Fibroblast of villous mesenchyme (primary cell): ENCODE data around the gene PDLIM4. TPM values are rescaled to one million over a fixed set of nuclear protein-coding genes. Genes with fewer than 3 reads are reported as not detected.

Source experiments
- DNase-seq: peaks from one replicate; pipeline ENCODE4 v3.0.0-alpha.2; 2010; ENCODE audit warnings: low read depth
- H3K4me3 ChIP-seq: 2 replicates; pipeline ENCODE4 v1.5.1; 2011; ENCODE audit warnings: low read depth, mild to moderate bottlenecking, low read length
- CTCF ChIP-seq: IDR thresholded peaks from 2 replicates; pipeline ENCODE4 v1.5.1; 2012; ENCODE audit warnings: low read depth, mild to moderate bottlenecking, low read length; ENCODE audit not compliant: insufficient read depth
- total RNA-seq: library from RNA; depleted of rRNA; stranded (reverse); fragments of >200 nt; gene quantifications from 2 replicates; pipeline ENCODE4 v1.2.3, GENCODE V29; 2012

Gene PDLIM4
- total RNA-seq, 1 donor: 97.2 TPM

GRCh38 chr5:132233081-132233480, 24.4 kb upstream of the PDLIM4 start:
- TF ChIP-seq CTCF: no peak
- no peak overlapping the region for H3K4me3 ChIP-seq
- no peak for DNase-seq

DNA sequence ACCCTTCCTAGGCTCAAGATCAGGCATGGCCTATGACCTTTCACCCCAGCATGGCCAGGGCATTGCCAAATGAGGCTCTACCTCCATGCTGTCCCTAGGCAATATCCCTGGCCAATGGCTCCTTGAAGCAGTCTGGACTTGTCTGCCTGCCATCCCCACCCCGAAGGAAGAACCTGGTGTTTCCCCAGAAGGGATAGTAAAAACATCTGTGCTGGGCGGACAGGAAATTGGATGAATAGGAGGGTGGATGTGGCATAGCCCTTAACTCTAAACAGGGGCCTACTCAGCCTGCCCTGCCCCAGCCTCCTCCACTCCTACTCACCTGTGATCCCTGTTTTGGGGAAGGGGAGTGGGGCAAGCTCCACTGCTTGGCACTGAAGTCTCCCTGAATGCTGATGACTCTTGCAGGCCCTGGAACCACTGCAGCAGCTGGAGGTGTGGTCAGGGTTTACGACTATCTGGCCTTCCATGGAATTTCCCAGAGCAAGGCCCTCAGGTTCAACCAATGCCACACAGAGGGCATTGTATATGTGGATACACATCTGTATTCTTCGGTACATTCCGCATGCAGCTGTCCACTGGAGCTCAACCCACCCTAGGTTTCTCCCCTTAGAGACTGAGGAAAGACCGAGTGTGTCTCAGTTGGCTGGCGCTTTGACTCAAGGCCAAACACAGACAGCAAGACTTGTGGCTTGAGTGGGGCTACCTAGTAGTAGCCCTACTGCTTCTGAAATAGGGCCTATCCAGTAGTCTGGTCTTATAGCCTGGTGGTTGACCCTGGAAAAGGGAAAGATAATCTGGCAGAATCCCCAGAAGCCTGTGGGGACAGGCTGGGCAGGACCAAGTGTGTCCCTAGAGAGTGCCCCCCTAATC, 23.4 kb upstream of the PDLIM4 start:
- DNase-seq: no peak
- TF ChIP-seq CTCF: no peak

DNA sequence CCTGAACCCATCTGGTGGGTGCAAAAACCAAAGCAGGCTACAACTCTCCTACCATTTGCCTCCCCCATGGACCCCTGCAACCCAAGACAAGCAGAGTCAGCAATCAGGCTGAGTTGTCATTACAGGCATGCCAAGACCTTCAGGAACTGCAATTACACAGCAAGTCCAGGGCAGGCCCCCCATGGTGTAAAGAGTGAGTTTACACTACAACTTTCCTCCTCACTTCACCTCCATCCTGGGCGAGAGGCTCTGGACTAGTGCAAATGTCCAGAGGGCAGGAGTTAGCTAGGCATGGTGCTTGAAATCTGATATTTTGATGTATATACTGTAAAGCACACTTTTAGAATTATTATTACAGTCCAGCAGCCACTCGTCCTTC, 22.8 kb upstream of the PDLIM4 start:
- no peak for TF ChIP-seq CTCF
- no peak overlapping the region for H3K4me3 ChIP-seq
- no peak for DNase-seq

More for the DNA sequence above, 23.4 kb upstream of the PDLIM4 start:
- no peak overlapping the region for H3K4me3 ChIP-seq

DNA sequence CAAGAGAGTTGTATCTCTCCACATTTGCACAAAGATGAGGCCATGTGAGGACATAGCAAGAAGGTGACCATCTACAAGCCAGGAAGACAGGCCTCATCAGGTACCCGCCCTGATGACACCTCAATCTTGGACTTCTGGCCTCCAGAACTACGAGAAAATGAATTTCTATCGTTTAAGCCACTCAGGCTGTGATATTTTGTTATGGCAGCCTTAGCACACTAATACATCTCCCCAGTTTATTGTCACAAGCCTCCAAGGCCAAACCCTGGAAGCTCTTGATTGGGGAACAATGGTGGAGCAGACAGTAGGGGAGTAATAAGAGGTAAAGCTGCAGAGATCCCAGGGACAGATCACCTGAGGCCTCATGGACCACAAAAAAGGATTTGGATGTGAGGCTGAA, 22.2 kb upstream of the PDLIM4 start:
- TF ChIP-seq CTCF: no peak
- H3K4me3 ChIP-seq: no peak overlapping the region
- no peak for DNase-seq

DNA sequence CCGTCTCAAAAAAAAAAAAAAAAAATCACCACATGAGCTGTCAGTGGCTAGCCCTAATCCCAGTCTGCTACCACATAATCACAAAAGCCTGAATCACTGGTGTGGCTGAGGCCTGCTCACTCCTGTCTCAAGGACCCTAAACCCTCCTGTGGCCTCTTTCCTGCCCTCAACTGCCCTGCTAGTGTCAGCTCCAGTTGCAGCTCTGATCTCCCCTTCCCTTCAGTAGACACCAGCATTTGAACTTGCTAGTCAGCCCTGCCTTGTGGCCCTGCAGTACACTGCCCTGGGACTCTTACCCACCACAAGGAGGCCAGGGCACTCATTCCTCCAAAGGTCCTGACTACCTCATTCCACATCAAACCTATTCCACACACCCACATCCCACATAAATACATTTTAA, 20.4 kb upstream of the PDLIM4 start:
- H3K4me3 ChIP-seq: no peak overlapping the region
- TF ChIP-seq CTCF: peak; percentile 11
- peak; percentile 12 for DNase-seq

GRCh38 chr5:132237670-132238069, 19.8 kb upstream of the PDLIM4 start:
- no peak overlapping the region for H3K4me3 ChIP-seq
- TF ChIP-seq CTCF: no peak
- no peak for DNase-seq

- peak; percentile 68 for DNase-seq
- H3K4me3 ChIP-seq: no peak overlapping the region
- peak; percentile 85 for TF ChIP-seq CTCF
Measured at GRCh38 chr5:132238169-132238744, 19.2 kb upstream of the PDLIM4 start.
